ENCODE measurements around the gene SASH1.
A peak's percentile ranks its signal among the peaks of the same experiment; 100 is the strongest.
"Not testable (repeated sequence)": the region's sequence is repeated elsewhere in the genome, so short reads cannot be mapped to it uniquely, and the experiment has no call there.

Gene SASH1

DNA sequence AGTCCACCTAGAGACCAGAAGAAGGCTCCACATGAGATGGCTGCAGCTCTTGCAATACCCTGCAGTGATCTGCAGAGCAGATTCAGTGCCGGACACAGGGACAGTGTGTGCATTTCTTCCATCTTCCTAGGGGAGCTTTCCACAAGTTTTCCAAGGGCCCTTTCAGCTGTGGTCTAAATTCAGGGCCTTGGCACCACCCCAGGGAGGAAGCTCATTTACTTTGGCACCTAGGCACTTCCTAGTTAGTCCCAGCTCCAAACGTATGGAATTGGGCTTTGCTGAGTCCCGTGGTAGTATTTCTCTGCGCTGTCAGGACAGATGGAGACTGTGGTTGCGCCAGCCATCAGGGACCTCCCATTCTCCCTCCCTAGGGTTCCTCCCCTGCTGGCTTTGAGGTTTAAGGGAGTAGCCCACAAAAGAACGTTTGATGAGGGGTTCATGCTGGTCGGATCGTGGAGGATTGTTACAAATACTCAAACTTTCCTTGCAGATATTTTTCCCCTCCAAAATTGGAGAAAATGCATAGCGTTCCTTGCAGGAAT is 221.9 kb downstream of the SASH1 start:
- DNase-seq = no peak

DNA sequence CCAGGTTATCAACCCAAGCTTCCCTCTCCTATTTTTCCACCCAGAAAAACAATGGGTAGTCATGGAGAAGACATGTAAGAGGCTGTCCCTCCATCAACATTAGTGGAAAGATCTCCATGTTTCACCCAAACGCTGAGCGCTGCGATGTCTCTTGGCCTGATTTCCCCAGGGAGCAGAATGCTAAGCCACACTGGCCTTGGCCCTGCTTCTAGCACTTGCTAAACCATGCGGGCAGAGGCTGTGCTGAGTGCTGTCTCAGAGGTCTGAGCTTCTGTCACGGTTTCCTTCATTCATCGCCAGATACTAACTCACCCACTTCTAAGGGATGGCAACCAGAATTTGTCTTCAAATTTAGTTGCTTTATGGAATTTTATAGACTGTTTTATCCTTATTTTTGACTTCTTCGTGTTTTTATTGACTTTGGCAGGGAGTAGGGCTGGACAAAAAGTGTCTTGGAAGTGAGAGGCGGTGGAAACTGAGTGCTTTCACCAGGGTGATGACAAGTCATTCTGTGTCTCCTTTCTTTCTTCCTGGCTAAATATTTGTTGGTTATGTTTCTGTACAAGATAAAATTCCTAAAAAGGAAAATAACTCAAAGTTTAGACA is 222.8 kb downstream of the SASH1 start:
- no peak for DNase-seq

DNA sequence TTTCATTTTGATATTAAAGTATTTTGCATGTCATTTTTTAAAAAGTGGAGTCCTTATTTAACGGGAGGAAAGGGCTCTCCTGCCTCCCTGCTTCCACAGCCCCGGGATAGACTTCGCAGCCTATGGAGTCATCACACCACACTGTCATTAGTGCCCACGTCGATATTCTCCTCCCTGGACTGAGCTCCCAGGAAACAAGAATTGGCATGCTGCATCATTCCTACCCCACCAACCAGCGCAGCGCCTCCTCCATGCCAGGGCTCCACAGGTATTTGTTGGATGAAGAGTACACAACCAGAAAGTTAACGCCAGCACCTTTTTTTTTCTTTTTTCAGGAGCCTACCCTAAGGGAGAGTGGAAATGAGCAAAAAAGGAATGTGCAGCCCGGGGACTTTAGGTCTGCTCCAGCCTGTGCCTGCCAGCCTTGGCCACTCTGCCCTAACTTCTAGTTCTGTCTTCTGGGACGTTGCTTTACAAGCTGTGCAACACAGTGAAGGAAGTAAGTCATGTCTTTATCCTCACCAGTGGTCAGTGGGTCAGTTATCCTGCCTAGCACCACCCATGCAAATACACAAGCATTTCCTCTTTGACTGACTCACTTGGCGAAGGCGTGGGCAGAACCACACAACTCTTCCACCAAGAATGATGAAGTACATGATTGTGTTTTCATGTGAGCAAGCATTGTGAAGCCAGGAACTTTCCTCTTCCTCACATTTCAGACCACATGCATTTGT is 223.5 kb downstream of the SASH1 start:
- no peak for DNase-seq

DNA sequence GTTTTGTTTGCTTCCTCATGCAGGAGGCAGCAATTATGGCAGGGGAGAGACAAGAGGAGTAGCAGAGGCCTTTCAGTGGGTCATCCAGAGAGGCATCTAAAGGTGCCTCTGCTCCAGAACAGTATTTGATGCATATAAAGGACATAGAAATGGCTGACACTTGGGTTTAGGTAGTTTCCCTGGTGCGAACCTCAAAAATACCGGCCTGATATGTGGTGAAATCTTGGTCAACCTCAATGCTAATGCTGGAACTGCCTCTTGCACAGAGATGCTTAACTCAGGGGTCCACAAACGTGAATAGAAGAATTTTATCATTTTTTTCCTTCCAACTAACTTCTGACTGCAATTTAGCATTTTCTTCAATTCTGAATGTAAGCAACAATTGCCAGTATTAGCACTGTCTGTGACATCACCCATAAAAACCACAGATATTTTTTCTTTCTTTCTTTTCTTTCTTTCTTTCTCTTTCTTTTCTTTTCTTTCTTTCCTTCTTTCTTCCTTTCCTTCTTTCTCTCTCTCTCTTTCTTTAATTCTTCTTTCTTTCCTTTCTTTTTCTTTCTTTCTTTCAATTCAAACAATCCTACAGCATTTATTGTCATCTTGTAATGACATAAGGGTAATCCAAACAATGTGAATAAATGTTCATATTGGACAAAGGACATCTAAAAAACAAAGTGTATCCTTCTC is 224.2 kb downstream of the SASH1 start:
- no peak for DNase-seq

DNA sequence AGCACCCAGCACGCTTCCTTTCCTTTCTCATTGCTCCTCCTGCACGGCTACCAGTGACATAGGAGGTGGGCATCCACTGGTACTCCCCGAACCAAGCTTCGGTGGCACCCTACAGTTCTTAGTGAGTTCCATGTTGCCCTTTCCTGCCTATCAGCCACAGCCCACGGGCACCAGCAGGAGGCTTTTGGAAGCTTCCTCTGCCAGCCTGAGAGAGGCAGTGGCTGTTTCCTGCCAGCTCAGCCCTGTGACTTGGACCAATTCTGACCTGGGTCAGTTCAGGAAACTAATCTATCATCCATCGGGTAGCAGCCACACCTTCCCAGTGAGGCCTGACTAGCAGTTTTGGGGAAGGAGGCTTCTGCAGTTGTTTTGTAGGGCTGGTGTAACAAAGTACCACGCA is 227.8 kb downstream of the SASH1 start:
- DNase-seq = no peak

DNA sequence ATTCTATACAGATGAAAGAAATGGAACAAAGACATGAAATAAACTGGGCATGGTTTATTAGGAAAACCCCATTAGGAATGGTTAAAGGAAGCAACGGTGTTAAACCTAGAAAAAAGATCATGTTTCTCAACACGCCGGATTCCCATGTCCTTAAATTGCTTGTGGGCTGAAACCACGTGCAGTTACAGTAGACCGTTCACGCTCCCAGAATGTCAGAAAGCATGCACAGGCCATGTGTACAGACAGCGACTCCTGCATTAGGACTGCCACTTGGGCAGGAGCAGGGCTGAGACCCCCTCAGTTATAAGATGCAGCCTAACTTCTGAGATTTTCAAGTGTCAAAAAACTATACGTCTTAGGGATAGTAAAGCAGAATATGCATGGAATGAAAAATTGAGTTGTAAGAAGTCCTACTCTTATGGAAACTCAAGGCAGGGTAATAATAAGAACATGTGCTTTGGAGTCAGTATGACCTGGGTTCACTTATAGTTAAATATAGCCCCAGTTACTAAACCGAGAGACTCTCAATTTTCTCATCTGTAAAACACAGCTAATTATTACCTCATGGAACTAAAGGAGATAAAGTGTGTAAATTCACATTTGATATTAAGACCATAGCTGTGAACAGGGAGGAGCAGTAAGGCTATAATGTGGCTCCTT is 230.2 kb downstream of the SASH1 start:
- no peak for DNase-seq

DNA sequence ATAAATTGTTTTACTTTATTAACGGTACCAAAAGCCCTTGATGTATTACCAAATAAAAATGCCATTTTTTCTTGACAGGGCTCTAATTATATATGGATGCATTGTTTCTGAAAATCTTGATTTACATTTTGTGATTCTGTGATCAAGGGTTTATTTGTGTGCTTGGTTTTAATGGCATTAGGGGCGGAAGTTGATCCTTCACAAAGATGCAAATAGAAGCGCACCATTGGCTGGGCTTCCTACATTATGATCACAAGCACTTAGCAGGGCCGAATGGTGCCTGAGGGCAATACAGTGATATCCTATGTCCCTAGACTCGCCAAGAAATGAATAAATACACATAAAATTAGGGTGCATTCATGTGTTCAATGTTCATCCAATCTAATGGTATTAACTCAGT is 231.3 kb downstream of the SASH1 start:
- no peak for DNase-seq

DNA sequence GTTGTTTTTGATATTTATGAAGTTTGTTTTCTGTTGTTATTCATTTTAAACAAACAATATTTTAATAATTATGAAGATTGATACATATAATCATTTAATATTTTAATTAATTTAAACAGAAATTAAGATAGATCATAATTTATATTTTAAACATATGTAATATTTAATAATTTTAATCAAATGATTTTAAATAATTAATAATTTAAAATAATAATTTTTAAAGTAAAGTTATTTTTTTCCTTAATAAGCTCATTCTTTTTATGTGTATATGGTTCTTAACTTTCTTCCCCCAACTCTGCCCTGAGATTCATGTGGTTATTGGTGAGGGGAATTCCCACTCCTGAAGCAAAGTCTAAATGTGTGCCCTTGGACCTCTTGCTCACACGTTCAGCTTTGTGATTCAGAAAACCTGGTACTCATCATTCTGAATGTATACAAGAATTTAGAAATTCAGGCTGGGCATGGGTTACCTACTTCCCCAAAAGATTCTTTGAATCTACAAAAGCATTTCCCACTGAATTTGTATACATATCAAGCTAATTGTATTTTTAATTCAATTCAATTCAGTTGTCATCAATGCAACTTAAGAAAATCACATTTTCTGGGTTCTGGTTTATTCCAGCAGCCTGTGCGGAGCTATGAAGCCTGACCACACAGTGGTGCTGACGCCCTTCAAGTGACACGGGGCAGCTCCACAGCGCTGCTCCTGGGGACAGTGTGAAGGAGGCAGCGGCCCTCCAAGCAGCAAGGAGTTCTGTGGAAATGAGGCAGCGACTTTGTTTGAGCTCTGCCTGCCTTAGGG is 235.2 kb downstream of the SASH1 start:
- peak; percentile 89 for DNase-seq

DNA sequence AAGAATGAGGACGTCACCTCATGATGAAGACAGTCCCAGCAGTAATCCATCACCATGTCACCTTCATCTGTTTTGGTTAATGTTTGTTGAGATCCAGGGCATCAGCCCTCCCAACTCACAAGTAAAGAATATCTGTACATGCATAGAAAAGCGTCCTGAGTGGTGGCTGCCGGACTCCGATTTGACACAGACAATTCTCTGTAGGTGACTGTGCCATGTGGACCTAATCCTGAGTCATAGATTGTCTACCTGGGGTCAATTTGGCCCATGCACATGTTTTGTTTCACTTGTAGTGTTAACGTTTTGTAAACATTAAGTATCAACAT is 235.8 kb downstream of the SASH1 start:
- DNase-seq = no peak

DNA sequence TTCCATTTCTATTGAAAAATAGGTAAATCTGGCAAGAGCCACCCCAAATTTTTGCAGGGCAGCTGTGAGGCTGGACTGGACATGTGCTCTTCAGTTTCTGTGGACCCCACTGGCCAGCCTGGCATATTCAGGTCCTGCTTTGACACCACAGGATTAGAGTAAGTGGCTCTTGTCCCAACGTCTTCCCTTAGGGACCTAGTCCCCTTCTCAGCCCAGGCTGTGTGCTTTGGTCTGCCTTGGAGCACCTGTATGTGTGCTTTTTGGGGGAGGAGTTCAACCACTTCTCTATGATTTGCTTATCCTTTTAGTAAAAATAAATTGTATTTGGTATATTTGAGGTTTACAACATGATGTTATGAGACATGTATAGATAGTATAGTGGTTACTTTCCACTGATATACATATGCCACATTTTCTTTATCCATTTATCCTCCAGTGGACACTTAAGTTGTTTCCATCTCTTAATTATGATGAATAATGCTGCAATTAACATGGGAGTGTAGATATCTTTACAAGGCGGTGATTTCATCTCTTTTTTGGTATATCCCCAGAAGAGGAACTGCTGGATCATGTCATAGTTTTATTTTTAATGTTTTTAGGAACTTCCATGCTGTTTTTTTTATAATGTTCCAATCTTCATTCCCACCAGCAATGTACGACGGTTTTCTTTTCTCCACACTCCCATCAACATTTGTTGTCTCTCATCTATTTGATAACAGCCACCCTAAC is 236.4 kb downstream of the SASH1 start:
- no peak for DNase-seq

DNA sequence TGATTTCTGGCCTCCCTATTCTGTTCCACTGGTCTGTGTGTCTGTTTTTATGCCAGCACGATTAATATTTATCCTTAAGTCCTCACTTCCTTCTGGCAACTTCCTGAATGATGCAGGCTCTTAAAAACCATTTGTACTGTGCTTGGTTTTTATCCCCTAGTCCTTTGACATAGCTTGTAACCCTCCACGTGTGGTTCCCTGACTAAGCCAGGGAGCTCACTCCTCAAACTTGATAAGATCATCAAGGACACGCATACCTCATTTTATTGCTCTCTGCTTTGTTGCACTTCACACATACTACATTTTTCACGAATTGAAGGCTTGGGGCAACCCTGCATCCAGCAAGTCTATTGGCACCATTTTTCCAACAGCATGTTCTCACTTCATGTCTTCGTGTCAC is 237.8 kb downstream of the SASH1 start:
- no peak for DNase-seq

DNA sequence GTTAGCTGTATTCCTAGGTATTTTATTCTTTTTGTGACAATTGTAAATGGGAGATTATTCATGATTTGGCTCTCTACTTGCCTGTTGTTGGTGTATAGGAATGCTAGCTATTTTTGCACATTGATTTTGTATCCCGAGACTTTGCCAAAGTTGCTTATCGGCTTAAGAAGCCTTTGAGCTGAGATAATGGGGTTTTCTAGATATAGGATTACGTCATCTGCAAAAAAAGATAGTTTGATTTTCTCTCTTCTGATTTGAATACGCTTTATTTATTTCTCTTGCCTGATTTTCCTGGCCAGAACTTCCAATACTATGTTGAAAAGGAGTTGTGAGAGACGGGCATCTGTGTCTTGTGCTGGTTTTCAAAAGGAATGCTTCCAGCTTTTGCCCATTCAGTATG is 241.0 kb downstream of the SASH1 start:
- no peak for DNase-seq

DNA sequence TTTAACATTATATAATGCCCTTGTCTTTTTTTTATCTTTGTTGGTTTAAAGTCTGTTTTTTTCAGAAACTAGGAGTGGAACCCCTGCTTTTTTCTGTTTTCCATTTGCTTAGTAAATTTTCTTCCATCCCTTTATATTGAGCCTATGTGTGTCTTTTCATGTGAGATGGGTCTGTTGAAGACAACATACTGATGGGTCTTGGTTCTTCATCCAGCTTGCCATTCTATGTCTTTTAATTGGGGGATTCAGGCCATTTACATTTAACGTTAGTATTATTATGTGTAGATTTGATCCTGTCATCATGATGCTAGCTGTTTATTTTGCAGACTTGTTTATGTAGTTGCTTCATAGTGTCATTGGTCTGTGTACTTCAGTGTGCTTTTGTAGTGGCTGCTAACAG is 243.0 kb downstream of the SASH1 start:
- not testable (repeated sequence) for DNase-seq

DNA sequence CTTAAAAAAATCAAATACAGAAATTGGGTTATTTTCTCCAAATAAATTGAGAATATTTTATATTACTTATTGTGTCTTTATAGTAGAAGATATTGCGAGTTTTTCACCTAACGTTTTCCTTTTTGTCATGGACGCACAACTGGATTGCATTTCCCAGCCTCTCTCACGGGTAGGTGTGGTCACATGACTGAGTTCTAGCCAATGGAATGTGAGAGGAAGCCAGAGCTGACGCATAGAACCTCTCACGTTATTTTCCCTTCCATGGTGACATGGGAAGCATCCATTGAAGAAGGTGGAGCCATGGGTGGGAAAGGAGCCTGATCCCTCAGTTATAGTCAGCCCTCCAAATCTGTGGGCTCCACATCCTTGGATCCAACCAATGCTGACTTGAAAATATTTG is 248.2 kb downstream of the SASH1 start:
- DNase-seq = no peak

DNA sequence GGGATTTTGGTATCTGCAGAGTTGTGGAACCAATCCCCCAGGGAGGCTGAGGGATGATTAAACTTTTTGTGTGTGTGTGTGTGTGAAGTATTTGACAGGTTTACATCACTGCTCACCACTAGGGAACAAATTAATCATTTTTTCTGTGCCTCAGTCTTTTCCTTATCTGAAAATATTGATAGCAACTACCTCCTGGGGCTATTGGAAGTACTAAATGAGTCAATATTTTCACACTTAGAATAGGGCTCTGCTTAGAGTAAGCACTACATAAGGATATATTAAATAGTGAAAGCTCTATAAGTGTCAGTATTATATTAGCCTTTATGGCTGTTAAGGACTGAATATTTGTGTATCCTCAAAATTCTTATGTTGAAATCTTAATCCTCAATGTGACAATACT is 249.0 kb downstream of the SASH1 start:
- DNase-seq = no peak

DNA sequence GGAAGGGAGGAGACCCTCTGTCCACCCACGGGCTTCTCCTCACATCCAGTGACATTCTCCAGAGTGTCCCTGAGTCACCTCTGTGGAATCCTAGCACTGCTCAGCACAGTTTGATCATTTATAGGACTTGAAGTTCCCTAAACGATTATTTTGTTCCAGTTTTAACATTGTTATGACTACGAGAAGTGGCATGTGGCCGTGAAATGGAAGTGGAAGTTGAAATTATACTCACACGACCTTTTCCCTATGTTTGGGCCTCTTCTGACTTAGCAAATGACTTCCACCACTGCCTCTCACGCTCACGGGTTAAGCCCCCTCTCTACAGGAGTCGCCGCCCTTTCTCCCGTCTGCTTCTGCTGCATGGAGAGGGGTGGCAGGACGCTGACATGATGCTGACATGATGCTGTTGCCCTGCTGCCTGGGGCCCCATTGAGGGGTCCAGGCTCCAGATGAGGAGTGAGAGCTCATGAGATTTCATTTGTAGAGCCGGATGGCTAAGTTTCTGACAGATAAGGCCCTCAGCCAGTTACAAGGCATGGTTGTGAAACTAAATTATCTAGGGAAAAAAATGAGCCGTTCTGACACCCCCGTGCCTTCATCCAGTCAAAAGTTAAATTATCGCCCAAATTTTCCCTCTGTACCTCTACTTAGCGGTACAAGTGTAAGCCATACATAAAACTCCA is 250.6 kb downstream of the SASH1 start:
- no peak for DNase-seq

DNA sequence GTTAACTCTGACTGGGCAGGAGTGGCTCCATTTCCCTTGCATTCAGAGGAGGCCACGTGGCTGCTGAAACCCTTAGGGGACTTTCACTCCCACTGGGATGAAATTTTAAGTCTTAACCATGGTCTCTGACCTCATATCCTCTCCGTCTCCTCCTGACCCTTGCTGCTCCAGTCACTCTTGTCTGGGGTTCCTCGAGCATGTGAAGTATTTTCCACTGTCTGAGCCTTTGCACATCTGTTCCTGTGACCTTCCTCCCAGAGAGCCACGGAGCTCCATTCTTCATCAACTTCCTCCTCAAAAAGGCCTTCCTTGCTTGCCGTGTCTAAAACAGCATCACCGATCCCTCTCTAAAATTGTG is 251.2 kb downstream of the SASH1 start:
- no peak for DNase-seq

DNA sequence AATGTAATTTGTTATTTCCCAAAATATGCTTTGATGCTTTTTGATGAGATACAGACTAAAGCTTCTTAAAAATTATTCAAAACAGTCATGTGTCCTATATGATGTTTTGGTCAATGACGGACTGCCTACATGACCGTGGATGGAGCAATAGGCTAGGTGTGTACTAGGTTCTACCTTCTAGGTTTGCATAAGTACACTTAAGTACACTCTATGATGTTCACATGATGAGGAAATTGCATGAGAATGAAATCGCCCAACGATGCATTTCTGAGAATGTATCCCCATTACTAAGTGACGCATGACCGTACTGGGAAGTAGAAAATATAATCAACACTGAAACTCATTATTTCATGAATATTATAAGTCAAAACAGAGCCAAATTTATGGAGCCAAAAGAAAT is 252.9 kb downstream of the SASH1 start:
- no peak for DNase-seq

DNA sequence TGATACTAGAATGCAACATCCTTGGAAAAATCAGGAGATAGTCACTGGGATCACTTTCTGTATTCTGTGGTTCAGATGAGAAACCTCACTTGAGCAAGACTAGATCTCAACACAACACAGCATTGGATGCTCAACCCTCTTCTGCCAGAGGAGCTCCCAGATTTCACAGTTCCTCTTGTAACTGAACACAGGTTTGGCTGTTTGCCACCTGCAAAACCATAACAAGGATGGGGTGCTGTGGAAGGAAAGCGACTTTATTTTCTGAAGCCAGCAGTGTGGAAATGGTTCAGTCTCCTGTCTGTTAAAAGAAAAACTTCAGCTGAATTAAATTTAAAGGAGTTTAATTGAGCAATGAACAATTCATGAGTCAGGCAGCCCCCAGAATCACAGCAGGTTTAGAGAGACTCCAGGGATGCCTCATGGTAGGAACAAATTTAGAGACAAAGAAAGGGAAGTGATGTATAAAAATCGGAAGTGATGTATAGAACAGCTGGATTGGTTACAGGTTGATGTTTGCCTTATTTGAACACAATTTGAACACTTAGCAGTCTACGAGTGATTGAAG is 254.3 kb downstream of the SASH1 start:
- no peak for DNase-seq

DNA sequence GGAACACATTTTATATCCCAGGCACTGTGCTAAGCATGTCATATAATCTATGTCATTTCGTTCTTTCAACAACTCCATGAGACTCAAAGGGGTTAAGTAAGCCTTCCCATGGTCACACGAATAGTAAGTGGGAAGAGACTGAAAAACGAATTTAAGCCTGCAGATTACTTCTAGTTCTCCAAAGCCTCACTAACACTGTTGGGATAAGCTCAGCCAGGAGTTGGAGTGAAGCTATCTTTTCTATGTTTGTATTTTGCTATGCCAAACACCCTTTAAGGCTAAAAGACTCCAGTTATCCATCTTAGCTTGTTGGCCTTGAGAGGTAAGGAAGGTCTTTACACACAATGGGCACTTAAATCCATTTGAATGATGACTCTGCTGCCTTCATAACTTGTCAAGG is 256.1 kb downstream of the SASH1 start:
- DNase-seq = no peak

DNA sequence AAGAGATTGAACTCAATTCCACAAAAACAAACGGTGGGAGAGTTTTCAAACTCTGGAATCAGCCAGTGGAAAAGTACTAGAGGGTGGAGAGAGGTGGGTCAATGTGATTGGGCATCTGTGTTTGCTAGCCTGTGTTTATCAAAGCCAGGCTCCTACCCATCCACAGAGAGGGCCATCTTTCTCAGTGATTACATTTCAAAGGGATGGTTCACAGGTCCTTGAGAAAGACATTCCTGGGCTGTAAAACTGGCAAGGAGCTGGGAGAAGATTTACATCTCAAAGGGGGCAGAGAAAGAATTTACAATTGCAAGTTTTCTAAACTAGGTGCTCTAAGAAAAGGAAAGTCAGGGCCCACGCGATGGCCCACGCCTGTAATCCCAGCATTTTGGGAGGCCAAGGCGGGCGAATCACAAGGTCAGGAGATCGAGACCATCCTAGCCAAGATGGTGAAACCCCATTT is 257.4 kb downstream of the SASH1 start:
- no peak for DNase-seq
